ENCODE data around the gene MPZL3. TPM values are rescaled to one million over a fixed set of nuclear protein-coding genes. Genes with fewer than 3 reads are reported as not detected.

MPZL3 gene
- total and polyA plus RNA-seq, 3 experiments from 2014 or later: 10.6 to 119 (median 113) TPM

DNA sequence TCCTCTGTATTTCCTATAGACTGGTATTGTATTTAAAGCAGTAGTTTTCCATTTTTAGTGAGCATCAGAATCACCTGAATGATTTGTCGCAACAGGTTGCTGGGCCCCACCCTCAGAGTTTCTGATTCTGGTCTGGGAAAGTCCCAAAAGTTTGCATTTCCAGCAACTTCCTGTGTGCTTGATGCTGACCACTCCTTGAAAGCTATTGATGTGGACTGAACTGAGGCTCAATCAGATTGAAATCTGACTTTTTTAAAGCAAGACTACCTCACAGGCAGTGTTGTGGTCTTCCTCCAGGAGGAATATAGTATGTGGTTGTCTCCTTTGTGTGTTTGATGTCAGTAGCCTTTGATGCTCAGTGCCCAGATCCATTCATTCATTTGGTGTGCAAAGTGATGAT lies 29.1 kb upstream of the MPZL3 start:
- no peaks in the 10 kb centered on the region for H3K9me3 ChIP-seq (ENCODE audit: low read length)
- ChIA-PET POLR2A (interaction anchor here (0.7 kb wide), 1 partner anchor 78 kb away, joined by 3 read pairs; no protein-coding TSS in a partner anchor), CTCF (interaction anchor here (1.1 kb wide), 1 partner anchor 83 kb away, joined by 5 read pairs; no protein-coding TSS in a partner anchor)
- H3K4me1 ChIP-seq (ENCODE audit: insufficient read depth, low read length): peaks cover 13% of the 10 kb centered on the region
- no peak overlapping the region for H3K4me3 ChIP-seq (ENCODE audit: low read length)
- Mint-ChIP-seq H3K27me3 (no peaks in the 10 kb centered on the region), H3K4me1 (peaks cover 14 to 31% (median 23%) of the 10 kb centered on the region in 3 donors), H3K4me3 (no peak overlapping the region), H3K36me3 (no peaks in the 10 kb centered on the region), H3K9me3 (no peaks in the 10 kb centered on the region), H3K27ac (no peak overlapping the region)
- no peak overlapping the region for H3K27ac ChIP-seq (ENCODE audit: low read depth, low read length)
- no peak for DNase-seq
- no peaks in the 10 kb centered on the region for H3K36me3 ChIP-seq (ENCODE audit: insufficient read depth, low read length)
- no peaks in the 10 kb centered on the region for H3K27me3 ChIP-seq (ENCODE audit: insufficient read depth, low read length, poor library complexity, severe bottlenecking)

DNA sequence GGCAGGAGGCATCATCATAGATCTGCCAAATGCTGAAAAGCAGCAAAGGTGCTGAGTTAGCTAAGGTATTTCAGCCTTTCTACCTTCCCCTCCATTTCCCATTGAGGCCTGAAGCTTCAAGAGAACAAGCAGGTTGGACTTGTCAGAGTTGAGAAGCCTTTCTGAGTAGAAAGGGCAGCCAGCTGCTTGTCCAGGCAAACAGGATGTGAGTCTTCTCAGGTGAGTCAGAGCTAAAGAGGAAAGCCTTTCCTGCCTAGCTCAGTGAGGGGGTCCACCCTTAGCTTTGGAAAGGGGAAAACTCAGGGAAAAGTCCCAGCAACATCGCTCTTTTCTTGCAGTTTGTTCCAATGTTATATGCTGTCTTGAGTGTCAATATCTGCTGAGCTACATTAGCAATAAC lies 25.1 kb upstream of the MPZL3 start:
- no peak overlapping the region for H3K4me3 ChIP-seq (ENCODE audit: low read length)
- H3K36me3 ChIP-seq (ENCODE audit: insufficient read depth, low read length): no peaks in the 10 kb centered on the region
- Mint-ChIP-seq H3K9me3 (no peaks in the 10 kb centered on the region), H3K27ac (peak overlapping the region in 2 of 8 donors; percentile 33 to 50), H3K4me1 (peaks cover 11 to 18% (median 13%) of the 10 kb centered on the region in 3 donors), H3K27me3 (peaks cover 0 to 3% of the 10 kb centered on the region in 2 donors), H3K36me3 (peaks cover 0 to 1% (median 0%) of the 10 kb centered on the region in 3 donors), H3K4me3 (no peak overlapping the region)
- POLR2A ChIA-PET: interaction anchor here (0.7 to 0.8 kb wide), 2 partner anchors 14 to 50 kb away, joined by 3 to 5 read pairs; partner anchors contain the start of gene MPZL2
- H3K27ac ChIP-seq (ENCODE audit: low read depth, low read length): no peak overlapping the region
- H3K4me1 ChIP-seq (ENCODE audit: insufficient read depth, low read length): peaks cover 8% of the 10 kb centered on the region
- no peaks in the 10 kb centered on the region for H3K9me3 ChIP-seq (ENCODE audit: low read length)
- H3K27me3 ChIP-seq (ENCODE audit: insufficient read depth, low read length, poor library complexity, severe bottlenecking): no peaks in the 10 kb centered on the region
- CTCF ChIA-PET: interaction anchor here (0.8 to 2.4 kb wide), 7 partner anchors 14 to 106 kb away, joined by 3 to 9 read pairs (median 4); no protein-coding TSS in a partner anchor
- no peak for DNase-seq

- H3K27me3 ChIP-seq (ENCODE audit: insufficient read depth, low read length, poor library complexity, severe bottlenecking): no peaks in the 10 kb centered on the region
- Mint-ChIP-seq H3K36me3 (peaks cover 0 to 1% (median 0%) of the 10 kb centered on the region in 3 donors), H3K9me3 (no peaks in the 10 kb centered on the region), H3K4me3 (no peak overlapping the region), H3K27ac (peak overlapping the region in 1 of 8 donors; percentile 18), H3K4me1 (peaks cover 7 to 16% (median 10%) of the 10 kb centered on the region in 3 donors), H3K27me3 (peaks cover 0 to 3% of the 10 kb centered on the region in 2 donors)
- no peak overlapping the region for H3K4me3 ChIP-seq (ENCODE audit: low read length)
- ChIA-PET CTCF (interaction anchor here (1.4 to 2.4 kb wide), 5 partner anchors 15 to 78 kb away, joined by 3 to 9 read pairs (median 4); no protein-coding TSS in a partner anchor), POLR2A (no interaction called here)
- H3K4me1 ChIP-seq (ENCODE audit: insufficient read depth, low read length): peaks cover 8% of the 10 kb centered on the region
- DNase-seq: no peak
- H3K9me3 ChIP-seq (ENCODE audit: low read length): no peaks in the 10 kb centered on the region
- no peak overlapping the region for H3K27ac ChIP-seq (ENCODE audit: low read depth, low read length)
- no peaks in the 10 kb centered on the region for H3K36me3 ChIP-seq (ENCODE audit: insufficient read depth, low read length)
These were observed 24.3 kb upstream of the MPZL3 start for GRCh38 chr11:118276422-118276821.

- Mint-ChIP-seq H3K27me3 (peaks cover 0 to 3% of the 10 kb centered on the region in 2 donors), H3K36me3 (peaks cover 0 to 1% (median 0%) of the 10 kb centered on the region in 3 donors), H3K4me1 (peaks cover 3 to 11% (median 6%) of the 10 kb centered on the region in 3 donors), H3K27ac (peak overlapping the region in 1 of 8 donors; percentile 35), H3K4me3 (no peak overlapping the region), H3K9me3 (no peaks in the 10 kb centered on the region)
- Histone ChIP-seq H3K36me3 (ENCODE audit: insufficient read depth, low read length) (no peaks in the 10 kb centered on the region), H3K9me3 (ENCODE audit: low read length) (no peaks in the 10 kb centered on the region), H3K4me3 (ENCODE audit: low read length) (no peak overlapping the region), H3K4me1 (ENCODE audit: insufficient read depth, low read length) (no peaks in the 10 kb centered on the region), H3K27ac (ENCODE audit: low read depth, low read length) (no peak overlapping the region), H3K27me3 (ENCODE audit: insufficient read depth, low read length, poor library complexity, severe bottlenecking) (no peaks in the 10 kb centered on the region)
- DNase-seq: no peak
- ChIA-PET POLR2A (no interaction called here), CTCF (interaction anchor here (1.5 to 1.6 kb wide), 2 partner anchors 21 to 77 kb away, joined by 3 to 4 read pairs; no protein-coding TSS in a partner anchor)
These were observed 23.0 kb upstream of the MPZL3 start for GRCh38 chr11:118275176-118275575.

GRCh38 chr11:118274186-118274585 lies 22.0 kb upstream of the MPZL3 start:
- POLR2A ChIA-PET: no interaction called here

GRCh38 chr11:118272001-118272400 lies 19.8 kb upstream of the MPZL3 start:
- no peaks in the 10 kb centered on the region for H3K9me3 ChIP-seq (ENCODE audit: low read length)
- Mint-ChIP-seq H3K9me3 (no peaks in the 10 kb centered on the region), H3K27ac (no peak overlapping the region), H3K4me3 (no peak overlapping the region), H3K27me3 (peaks cover 0 to 3% of the 10 kb centered on the region in 2 donors), H3K4me1 (peaks cover 0 to 4% (median 3%) of the 10 kb centered on the region in 3 donors), H3K36me3 (peaks cover 0 to 1% (median 0%) of the 10 kb centered on the region in 3 donors)
- ChIA-PET CTCF (no interaction called here), POLR2A (no interaction called here)
- no peak overlapping the region for H3K27ac ChIP-seq (ENCODE audit: low read depth, low read length)
- no peak overlapping the region for H3K4me3 ChIP-seq (ENCODE audit: low read length)
- H3K27me3 ChIP-seq (ENCODE audit: insufficient read depth, low read length, poor library complexity, severe bottlenecking): no peaks in the 10 kb centered on the region
- DNase-seq: no peak
- no peaks in the 10 kb centered on the region for H3K4me1 ChIP-seq (ENCODE audit: insufficient read depth, low read length)
- no peaks in the 10 kb centered on the region for H3K36me3 ChIP-seq (ENCODE audit: insufficient read depth, low read length)

More at GRCh38 chr11:118274186-118274585, 22.0 kb upstream of the MPZL3 start:
- Histone ChIP-seq H3K4me3 (ENCODE audit: low read length) (no peak overlapping the region), H3K9me3 (ENCODE audit: low read length) (no peaks in the 10 kb centered on the region), H3K27ac (ENCODE audit: low read depth, low read length) (no peak overlapping the region), H3K36me3 (ENCODE audit: insufficient read depth, low read length) (no peaks in the 10 kb centered on the region), H3K27me3 (ENCODE audit: insufficient read depth, low read length, poor library complexity, severe bottlenecking) (no peaks in the 10 kb centered on the region), H3K4me1 (ENCODE audit: insufficient read depth, low read length) (no peaks in the 10 kb centered on the region)
- Mint-ChIP-seq H3K4me1 (peaks cover 3 to 11% (median 6%) of the 10 kb centered on the region in 3 donors), H3K27me3 (peaks cover 0 to 3% of the 10 kb centered on the region in 2 donors), H3K36me3 (peaks cover 0 to 1% (median 0%) of the 10 kb centered on the region in 3 donors), H3K4me3 (no peak overlapping the region), H3K9me3 (no peaks in the 10 kb centered on the region), H3K27ac (no peak overlapping the region)
- CTCF ChIA-PET: no interaction called here
- no peak for DNase-seq

DNA sequence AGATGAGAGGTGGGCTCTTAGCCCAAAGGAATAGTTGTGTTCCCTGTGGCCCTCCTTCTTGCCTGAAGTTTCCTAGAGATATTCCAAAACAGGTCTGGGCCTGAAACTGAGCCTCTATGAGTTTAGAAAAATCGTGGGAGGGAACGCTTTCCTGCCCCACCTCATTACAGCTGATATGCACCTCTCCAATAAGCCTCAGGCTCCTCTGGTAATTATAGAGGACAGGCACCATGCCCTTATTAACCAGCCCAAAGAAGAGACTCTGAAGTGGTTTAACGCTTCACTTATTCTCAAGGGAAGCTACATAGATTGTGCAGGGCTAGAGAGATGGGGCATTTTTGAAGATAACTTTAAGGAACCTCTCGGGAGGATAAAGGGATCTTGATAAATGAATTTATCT lies 15.3 kb upstream of the MPZL3 start:
- ChIA-PET CTCF (interaction anchor here (1.1 to 1.2 kb wide), 2 partner anchors 28 to 69 kb away, joined by 3 to 5 read pairs; no protein-coding TSS in a partner anchor), POLR2A (interaction anchor here (1.0 kb wide), 1 partner anchor 69 kb away, joined by 3 read pairs; no protein-coding TSS in a partner anchor)
- H3K9me3 ChIP-seq (ENCODE audit: low read length): no peaks in the 10 kb centered on the region
- no peak overlapping the region for H3K27ac Mint-ChIP-seq
- H3K4me1 ChIP-seq (ENCODE audit: insufficient read depth, low read length): peaks cover 8% of the 10 kb centered on the region
- no peak overlapping the region for H3K27ac ChIP-seq (ENCODE audit: low read depth, low read length)
- no peaks in the 10 kb centered on the region for H3K9me3 Mint-ChIP-seq
- H3K36me3 Mint-ChIP-seq: no peaks in the 10 kb centered on the region
- H3K4me1 Mint-ChIP-seq: peaks cover 10 to 21% (median 15%) of the 10 kb centered on the region in 3 donors
- no peak overlapping the region for H3K4me3 ChIP-seq (ENCODE audit: low read length)
- no peaks in the 10 kb centered on the region for H3K27me3 ChIP-seq (ENCODE audit: insufficient read depth, low read length, poor library complexity, severe bottlenecking)
- no peaks in the 10 kb centered on the region for H3K36me3 ChIP-seq (ENCODE audit: insufficient read depth, low read length)
- no peak for DNase-seq
- H3K4me3 Mint-ChIP-seq: no peak overlapping the region
- H3K27me3 Mint-ChIP-seq: peaks cover 6 to 11% of the 10 kb centered on the region in 2 donors

- Histone ChIP-seq H3K4me3 (ENCODE audit: low read length) (no peak overlapping the region), H3K4me1 (ENCODE audit: insufficient read depth, low read length) (peaks cover 8% of the 10 kb centered on the region), H3K27ac (ENCODE audit: low read depth, low read length) (no peak overlapping the region), H3K9me3 (ENCODE audit: low read length) (no peaks in the 10 kb centered on the region), H3K27me3 (ENCODE audit: insufficient read depth, low read length, poor library complexity, severe bottlenecking) (no peaks in the 10 kb centered on the region), H3K36me3 (ENCODE audit: insufficient read depth, low read length) (no peaks in the 10 kb centered on the region)
- ChIA-PET CTCF (interaction anchor here (0.8 to 1.8 kb wide), 4 partner anchors 17 to 68 kb away, joined by 3 to 5 read pairs (median 4); no protein-coding TSS in a partner anchor), POLR2A (interaction anchor here (1.1 kb wide), 1 partner anchor 14 kb away, joined by 5 read pairs; the partner anchor contains the start of gene MPZL3)
- no peak for DNase-seq
- no peaks in the 10 kb centered on the region for H3K9me3 Mint-ChIP-seq
- H3K4me3 Mint-ChIP-seq: no peak overlapping the region
- H3K27ac Mint-ChIP-seq: peak overlapping the region in 4 of 8 donors; percentile 43 to 77 (median 52)
- peaks cover 11 to 24% (median 16%) of the 10 kb centered on the region in 3 donors for H3K4me1 Mint-ChIP-seq
- H3K27me3 Mint-ChIP-seq: peaks cover 6 to 17% of the 10 kb centered on the region in 2 donors
- no peaks in the 10 kb centered on the region for H3K36me3 Mint-ChIP-seq
These were observed 13.8 kb upstream of the MPZL3 start for GRCh38 chr11:118265954-118266353.

Data from CD8-positive, alpha-beta memory T cell (primary cell).